A549 (cell line): ENCODE results near the gene AADACL4. TPM values are rescaled to one million over a fixed set of nuclear protein-coding genes. Genes with fewer than 3 reads are reported as not detected.

Experiments
- ATAC-seq, 2 experiments: fragments of 200-7000 bp in 1 of 2; fragments of >200 bp in 1 of 2; cut with Nextera tagmentation in 1 of 2; cut with Tn5 transposase in 1 of 2; 3 replicates each; pipeline versions ENCODE4 v1.8.0 to v1.9.1; 2018 to 2020; ENCODE audit warnings: mild to moderate bottlenecking in 1 of 2, moderate library complexity in 1 of 2
- CTCF ChIA-PET: fragments of 300-600 bp; sonication (Branson Sonifier 250); formaldehyde crosslinking; extraction: SDS; loops from one replicate; lab custom pipeline; 2021; ENCODE audit warnings: antibody characterized with exemption, inconsistent platforms; lab: Yijun Ruan, JAX
- POLR2A ChIA-PET: fragments of 350-600 bp; formaldehyde crosslinking; extraction: SDS; loops from one replicate; lab custom pipeline; 2021; ENCODE audit warnings: antibody characterized with exemption, inconsistent platforms; lab: Yijun Ruan, JAX
- DNase-seq, 2 experiments: peaks; one replicate each; pipeline versions ENCODE4 v3.0.0 to v3.0.0-alpha.2; 2011 to 2016; ENCODE audit warnings: low read depth in 1 of 2, low spot score in 1 of 2
- FAIRE-seq: peaks from 2 replicates; lab custom pipeline; 2011; peaks lifted over from hg19 to GRCh38; lab: Jason Lieb, UNC
- H3K27ac ChIP-seq, 2 experiments: fragments of >200 bp; sonication (Bioruptor Twin); formaldehyde crosslinking; 3 replicates each; pipeline ENCODE4 v1.5.1; 2016 to 2017
- H3K4me1 ChIP-seq: fragments of >200 bp; sonication (Bioruptor Twin); formaldehyde crosslinking; 3 replicates; pipeline ENCODE4 v1.6.1; 2016
- H3K4me2 ChIP-seq: fragments of >200 bp; sonication (Bioruptor Twin); formaldehyde crosslinking; 3 replicates; pipeline ENCODE4 v1.6.1; 2016
- H3K4me3 ChIP-seq: fragments of >200 bp; sonication (Bioruptor Twin); formaldehyde crosslinking; 3 replicates; pipeline ENCODE4 v1.5.1; 2016
- H3K9me3 ChIP-seq: fragments of >200 bp; sonication (Bioruptor Twin); formaldehyde crosslinking; 3 replicates; pipeline ENCODE4 v1.6.1; 2016
- BHLHE40 ChIP-seq: IDR thresholded peaks from 2 replicates; pipeline ENCODE4 v1.6.1; 2012; ENCODE audit warnings: low read depth, low read length, inconsistent platforms
- CBX2 ChIP-seq: fragments of 200-600 bp; sonication (generic); IDR thresholded peaks from 2 replicates; pipeline ENCODE4 v1.6.1; 2016; ENCODE audit warnings: low read depth, mild to moderate bottlenecking, borderline replicate concordance
- CEBPB ChIP-seq, 2 experiments: fragments of >200 bp in 1 of 2; sonication (Bioruptor Twin) in 1 of 2; formaldehyde crosslinking in 1 of 2; IDR thresholded peaks; 2 replicates each; pipeline ENCODE4 v1.6.1; 2012 to 2016
- CHD2 ChIP-seq: fragments of 150-350 bp; IDR thresholded peaks from 2 replicates; pipeline ENCODE4 v1.6.1; 2014; ENCODE audit warnings: low read length; ENCODE audit not compliant: partially characterized antibody
- EP300 ChIP-seq, 2 experiments: fragments of >200 bp; sonication (Bioruptor Twin); formaldehyde crosslinking; IDR thresholded peaks; 2 replicates in 1 of 2; 3 replicates in 1 of 2; pipeline ENCODE4 v1.6.1; 2016 to 2017
- ESRRA ChIP-seq: fragments of 150-350 bp; IDR thresholded peaks from 2 replicates; pipeline ENCODE4 v1.6.1; 2014; ENCODE audit warnings: mild to moderate bottlenecking, low read length, borderline replicate concordance
- FOSL2 ChIP-seq, 2 experiments: fragments of 450-650 bp in 1 of 2; fragments of >200 bp in 1 of 2; sonication (Bioruptor Twin) in 1 of 2; formaldehyde crosslinking; IDR thresholded peaks; 2 replicates each; pipeline versions ENCODE4 v1.5.0 to v1.6.1; 2016 to 2020; ENCODE audit warnings: mild to moderate bottlenecking in 1 of 2, moderate library complexity in 1 of 2
- GATA3 ChIP-seq: IDR thresholded peaks from 2 replicates; pipeline ENCODE4 v1.6.1; 2012; ENCODE audit warnings: borderline replicate concordance
- JUN ChIP-seq, 2 experiments: fragments of >200 bp; sonication (Bioruptor Twin); formaldehyde crosslinking; IDR thresholded peaks; 2 replicates in 1 of 2; 3 replicates in 1 of 2; pipeline ENCODE4 v1.6.1; 2016 to 2017
- KDM1A ChIP-seq: fragments of 200-600 bp; sonication (generic); IDR thresholded peaks from 2 replicates; pipeline ENCODE4 v1.6.1; 2016; ENCODE audit warnings: low read depth, mild to moderate bottlenecking
- MAFK ChIP-seq: fragments of 450-650 bp; IDR thresholded peaks from 2 replicates; pipeline ENCODE4 v1.6.1; 2014; ENCODE audit not compliant: partially characterized antibody
- MAZ ChIP-seq: fragments of 150-350 bp; IDR thresholded peaks from 2 replicates; pipeline ENCODE4 v1.6.1; 2014; ENCODE audit warnings: antibody characterized with exemption, low read depth, low read length, borderline replicate concordance
- MYC ChIP-seq: IDR thresholded peaks from 2 replicates; pipeline ENCODE4 v1.6.1; 2012; ENCODE audit warnings: mild to moderate bottlenecking, inconsistent platforms, low read length, improper control_type of control experiment, borderline replicate concordance
- NPAS2 ChIP-seq: fragments of 250-450 bp; sonication (Bioruptor Pico); IDR thresholded peaks from 2 replicates; pipeline ENCODE4 v1.8.0; 2022; ENCODE audit warnings: mild to moderate bottlenecking, moderate library complexity, borderline replicate concordance
- POLR2A ChIP-seq: IDR thresholded peaks from 2 replicates; pipeline ENCODE4 v1.6.1; 2012; ENCODE audit warnings: mild to moderate bottlenecking, low read length
- RAD21 ChIP-seq, 2 experiments: fragments of >200 bp in 1 of 2; sonication (Bioruptor Twin) in 1 of 2; formaldehyde crosslinking in 1 of 2; IDR thresholded peaks in 1 of 2; conservative IDR thresholded peaks in 1 of 2; 2 replicates in 1 of 2; 3 replicates in 1 of 2; pipeline ENCODE4 v1.6.1; 2012 to 2018; ENCODE audit warnings: inconsistent platforms in 1 of 2
- RFX5 ChIP-seq: fragments of 450-650 bp; IDR thresholded peaks from 2 replicates; pipeline ENCODE4 v1.7.1; 2014; ENCODE audit warnings: antibody characterized with exemption, mild to moderate bottlenecking, moderate library complexity
- SMC3 ChIP-seq: fragments of >200 bp; sonication (Bioruptor Twin); formaldehyde crosslinking; IDR thresholded peaks from 3 replicates; pipeline ENCODE4 v1.6.1; 2018; ENCODE audit warnings: inconsistent platforms
- TFCP2L1 ChIP-seq: fragments of 250-450 bp; sonication (Bioruptor Pico); IDR thresholded peaks from 2 replicates; pipeline ENCODE4 v1.5.0; 2021; ENCODE audit warnings: mild to moderate bottlenecking
- TP53 ChIP-seq: fragments of 250-450 bp; sonication (Bioruptor Pico); IDR thresholded peaks from 2 replicates; pipeline ENCODE4 v1.5.0; 2021; ENCODE audit warnings: mild to moderate bottlenecking, moderate library complexity
- ZFP36 ChIP-seq: fragments of 450-650 bp; IDR thresholded peaks from 2 replicates; pipeline ENCODE4 v1.6.1; 2014; ENCODE audit warnings: borderline replicate concordance; ENCODE audit not compliant: partially characterized antibody
- WGBS: methylation state at CpG from one replicate; pipeline ENCODE4 v1.1.6; 2017; ENCODE audit errors: missing lambda C conversion rate; 5-methylcytosine and 5-hydroxymethylcytosine counted together
- polyA plus RNA-seq, 4 experiments: library from polyadenylated mRNA; depleted of rRNA in 3 of 4; stranded (reverse); fragments of >200 nt; fragmentation: RNase III in 1 of 4; extraction: RNeasy Plus Mini Kit Qiagen cat#74134 plus additional on column Dnase treatment in 1 of 4; gene quantifications; 2 replicates in 3 of 4; 3 replicates in 1 of 4; pipeline ENCODE4 v1.2.3, GENCODE V29; 2011 to 2017
- TF ChIP-seq, protein P1 (sequence below): IDR thresholded peaks from 2 replicates; pipeline ENCODE4 v1.6.1; 2012
- TF ChIP-seq, protein P2 (sequence below): IDR thresholded peaks from 2 replicates; pipeline ENCODE4 v1.6.1; 2012
- TF ChIP-seq, protein P3 (sequence below): IDR thresholded peaks from 2 replicates; pipeline ENCODE4 v1.6.1; 2012; ENCODE audit warnings: low read depth, borderline replicate concordance
- TF ChIP-seq, protein P4 (sequence below): fragments of >200 bp; sonication (Bioruptor Twin); formaldehyde crosslinking; IDR thresholded peaks from 3 replicates; pipeline ENCODE4 v1.5.1; 2016
- TF ChIP-seq, protein P5 (sequence below): fragments of 250-450 bp; sonication (Bioruptor Pico); IDR thresholded peaks from 2 replicates; pipeline ENCODE4 v1.5.0; 2020; ENCODE audit warnings: low read depth, mild to moderate bottlenecking, moderate library complexity

AADACL4 gene
- polyA plus RNA-seq, 2 of the 4 experiments (the other 2 are of a cell fraction), result not detected

DNA sequence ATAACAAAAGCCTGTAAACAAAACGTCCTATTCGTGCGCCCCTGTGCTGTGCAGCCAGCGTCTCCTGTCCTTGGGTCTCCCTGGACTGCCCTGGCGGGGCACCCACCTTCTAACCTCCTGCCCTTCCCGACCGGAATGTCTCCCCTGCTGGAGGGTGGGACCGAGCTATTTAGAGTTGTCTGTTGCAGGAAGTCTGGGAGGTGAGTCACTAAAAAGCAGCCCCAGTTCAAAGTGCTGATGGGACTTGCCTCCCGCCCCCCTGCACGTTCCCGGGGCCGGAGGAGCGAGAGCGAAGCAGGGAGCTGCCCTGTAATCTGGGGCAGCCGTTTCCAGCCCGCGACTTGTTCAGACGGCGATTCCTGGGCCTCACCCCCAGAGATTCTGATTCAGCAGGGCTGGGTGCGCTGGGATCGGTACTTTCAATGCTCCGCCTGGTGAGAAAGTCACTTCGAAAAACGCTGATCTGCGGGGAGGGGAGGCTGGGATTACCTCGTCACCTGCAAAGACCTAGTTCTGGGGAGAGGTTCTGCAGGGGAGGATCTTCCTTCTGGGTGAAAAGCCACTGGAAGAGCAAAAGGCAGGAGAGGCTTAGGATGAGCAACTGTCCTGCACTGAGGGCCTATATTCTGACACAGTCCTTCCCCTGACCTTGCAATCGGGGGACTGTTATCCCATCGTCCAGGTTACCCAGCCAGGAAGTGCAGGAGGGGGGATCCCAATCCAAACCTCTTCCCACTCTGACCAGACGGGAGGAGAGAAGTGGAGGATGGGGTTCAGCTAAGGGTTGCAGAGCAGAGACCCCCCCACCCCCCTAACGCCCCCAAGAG is 24.7 kb upstream of the AADACL4 start:
- ChIA-PET POLR2A (interaction anchor here (0.6 to 7.2 kb wide), 19 partner anchors 7 to 318 kb away, joined by 3 to 209 read pairs (median 8); no protein-coding TSS in a partner anchor), CTCF (interaction anchor here (0.7 to 8.0 kb wide), 17 partner anchors 15 to 346 kb away, joined by 3 to 60 read pairs (median 4); no protein-coding TSS in a partner anchor)
- ATAC-seq (peak; percentile 77 to 79), DNase-seq (peak; percentile 92 to 95), FAIRE-seq (no peak)
- 1% methylated on average over 14 of the region's 30 CpGs for WGBS
- Histone ChIP-seq H3K4me1 (peaks cover 28% of the 10 kb centered on the region), H3K4me2 (peak overlapping the region; percentile 93), H3K4me3 (peak overlapping the region; percentile 93), H3K27ac (peak overlapping the region; percentile 99 to 100), H3K9me3 (no peaks in the 10 kb centered on the region)
- no peak; a peak in 2 of 5 replicates for TF ChIP-seq RAD21 (conservative IDR thresholded peaks at IDR 0.05 in 1 of 2, IDR thresholded peaks at IDR 0.05 in 1 of 2)
- TF ChIP-seq CEBPB (IDR thresholded peaks at IDR 0.05), result peak in 1 of 2 experiments; percentile 52; a peak in 1 of 4 replicates
- TF ChIP-seq, protein P1, sequence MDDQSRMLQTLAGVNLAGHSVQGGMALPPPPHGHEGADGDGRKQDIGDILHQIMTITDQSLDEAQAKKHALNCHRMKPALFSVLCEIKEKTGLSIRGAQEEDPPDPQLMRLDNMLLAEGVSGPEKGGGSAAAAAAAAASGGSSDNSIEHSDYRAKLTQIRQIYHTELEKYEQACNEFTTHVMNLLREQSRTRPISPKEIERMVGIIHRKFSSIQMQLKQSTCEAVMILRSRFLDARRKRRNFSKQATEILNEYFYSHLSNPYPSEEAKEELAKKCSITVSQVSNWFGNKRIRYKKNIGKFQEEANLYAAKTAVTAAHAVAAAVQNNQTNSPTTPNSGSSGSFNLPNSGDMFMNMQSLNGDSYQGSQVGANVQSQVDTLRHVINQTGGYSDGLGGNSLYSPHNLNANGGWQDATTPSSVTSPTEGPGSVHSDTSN, result peak; percentile 71; the same call in 1 of the 2 replicates
- TF ChIP-seq KDM1A, result no peak
- no peak for TF ChIP-seq TP53 (CRISPR knock-in tag)
- TF ChIP-seq MAZ, result no peak
- peak; percentile 57; the same call in 1 of the 2 replicates for TF ChIP-seq BHLHE40
- TF ChIP-seq, protein P2, sequence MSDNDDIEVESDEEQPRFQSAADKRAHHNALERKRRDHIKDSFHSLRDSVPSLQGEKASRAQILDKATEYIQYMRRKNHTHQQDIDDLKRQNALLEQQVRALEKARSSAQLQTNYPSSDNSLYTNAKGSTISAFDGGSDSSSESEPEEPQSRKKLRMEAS, result peak; percentile 93
- no peak for TF ChIP-seq RFX5
- TF ChIP-seq EP300 (IDR thresholded peaks at IDR 0.05), result peak; percentile 26 to 61; a peak in 2 of 5 replicates
- TF ChIP-seq NPAS2 (CRISPR knock-in tag), result no peak
- TF ChIP-seq POLR2A, result peak; percentile 70
- peak; percentile 72 for TF ChIP-seq FOSL2 (IDR thresholded peaks at IDR 0.05)
- TF ChIP-seq FOSL2 (CRISPR knock-in tag; IDR thresholded peaks at IDR 0.05), result peak; percentile 89
- peak; percentile 82; the same call in 1 of the 2 replicates for TF ChIP-seq GATA3
- no peak for TF ChIP-seq CBX2
- TF ChIP-seq MAFK, result peak; percentile 55
- TF ChIP-seq CHD2, result no peak
- no peak for TF ChIP-seq MYC
- TF ChIP-seq, protein P3, sequence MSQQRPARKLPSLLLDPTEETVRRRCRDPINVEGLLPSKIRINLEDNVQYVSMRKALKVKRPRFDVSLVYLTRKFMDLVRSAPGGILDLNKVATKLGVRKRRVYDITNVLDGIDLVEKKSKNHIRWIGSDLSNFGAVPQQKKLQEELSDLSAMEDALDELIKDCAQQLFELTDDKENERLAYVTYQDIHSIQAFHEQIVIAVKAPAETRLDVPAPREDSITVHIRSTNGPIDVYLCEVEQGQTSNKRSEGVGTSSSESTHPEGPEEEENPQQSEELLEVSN, result peak; percentile 89
- TF ChIP-seq ESRRA, result peak; percentile 93
- no peak for TF ChIP-seq TFCP2L1
- peak; percentile 66 to 87; a peak in 3 of 5 replicates for TF ChIP-seq JUN (IDR thresholded peaks at IDR 0.05)

DNA sequence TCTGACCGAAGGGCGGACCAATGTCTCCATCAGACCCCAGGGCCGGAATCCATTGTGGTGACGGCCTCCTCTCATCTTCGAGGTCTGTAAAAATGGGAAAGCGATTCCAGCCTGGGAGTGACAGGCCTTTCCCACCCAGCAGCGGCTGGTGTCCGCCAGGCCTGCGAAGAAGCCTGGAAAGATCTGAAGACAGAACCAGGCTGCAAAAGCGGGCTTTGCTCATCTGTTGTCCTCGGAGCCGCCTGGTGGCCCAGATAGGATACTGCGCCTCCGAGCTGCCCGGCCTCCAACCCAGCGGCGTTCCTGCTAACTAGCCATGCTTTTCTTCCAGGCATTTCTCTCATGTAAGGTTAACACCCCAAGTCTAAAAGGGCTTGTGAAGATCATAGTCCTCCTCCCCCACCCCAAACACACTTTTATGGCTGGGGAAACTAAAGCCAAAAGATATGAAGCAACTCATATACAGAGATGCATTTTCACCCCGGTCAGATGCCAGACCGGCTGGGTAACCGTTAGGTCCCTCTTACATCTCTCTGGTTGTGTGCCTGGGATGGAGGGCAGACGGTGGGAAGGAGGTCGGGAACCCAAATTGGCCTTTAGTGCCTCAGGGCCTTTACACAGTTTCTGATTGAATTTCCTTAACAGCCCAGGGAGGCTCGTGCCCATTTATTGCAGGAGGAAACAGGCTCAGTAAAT is 23.9 kb upstream of the AADACL4 start:
- H3K4me2 ChIP-seq, result peak overlapping the region; percentile 93
- TF ChIP-seq SMC3 (peak; percentile 89), JUN (IDR thresholded peaks at IDR 0.05) (peak in 1 of 2 experiments; percentile 27; a peak in 1 of 5 replicates), GATA3 (0 out of 2 replicates have a peak, but pooled peaks have one; percentile 13), ZFP36 (no peak), RFX5 (no peak), CBX2 (no peak), RAD21 (conservative IDR thresholded peaks at IDR 0.05 in 1 of 2, IDR thresholded peaks at IDR 0.05 in 1 of 2) (peak; percentile 91 to 94)
- TF ChIP-seq, protein P4, sequence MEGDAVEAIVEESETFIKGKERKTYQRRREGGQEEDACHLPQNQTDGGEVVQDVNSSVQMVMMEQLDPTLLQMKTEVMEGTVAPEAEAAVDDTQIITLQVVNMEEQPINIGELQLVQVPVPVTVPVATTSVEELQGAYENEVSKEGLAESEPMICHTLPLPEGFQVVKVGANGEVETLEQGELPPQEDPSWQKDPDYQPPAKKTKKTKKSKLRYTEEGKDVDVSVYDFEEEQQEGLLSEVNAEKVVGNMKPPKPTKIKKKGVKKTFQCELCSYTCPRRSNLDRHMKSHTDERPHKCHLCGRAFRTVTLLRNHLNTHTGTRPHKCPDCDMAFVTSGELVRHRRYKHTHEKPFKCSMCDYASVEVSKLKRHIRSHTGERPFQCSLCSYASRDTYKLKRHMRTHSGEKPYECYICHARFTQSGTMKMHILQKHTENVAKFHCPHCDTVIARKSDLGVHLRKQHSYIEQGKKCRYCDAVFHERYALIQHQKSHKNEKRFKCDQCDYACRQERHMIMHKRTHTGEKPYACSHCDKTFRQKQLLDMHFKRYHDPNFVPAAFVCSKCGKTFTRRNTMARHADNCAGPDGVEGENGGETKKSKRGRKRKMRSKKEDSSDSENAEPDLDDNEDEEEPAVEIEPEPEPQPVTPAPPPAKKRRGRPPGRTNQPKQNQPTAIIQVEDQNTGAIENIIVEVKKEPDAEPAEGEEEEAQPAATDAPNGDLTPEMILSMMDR, result peak; percentile 78
- TF ChIP-seq, protein P5, sequence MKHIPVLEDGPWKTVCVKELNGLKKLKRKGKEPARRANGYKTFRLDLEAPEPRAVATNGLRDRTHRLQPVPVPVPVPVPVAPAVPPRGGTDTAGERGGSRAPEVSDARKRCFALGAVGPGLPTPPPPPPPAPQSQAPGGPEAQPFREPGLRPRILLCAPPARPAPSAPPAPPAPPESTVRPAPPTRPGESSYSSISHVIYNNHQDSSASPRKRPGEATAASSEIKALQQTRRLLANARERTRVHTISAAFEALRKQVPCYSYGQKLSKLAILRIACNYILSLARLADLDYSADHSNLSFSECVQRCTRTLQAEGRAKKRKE (CRISPR knock-in tag), result no peak
- TF ChIP-seq, protein P3, result peak; percentile 45; the same call in 1 of the 2 replicates
- TF ChIP-seq, all 56 proteins: peak for 6
- ATAC-seq, result peak; percentile 62 to 63
- H3K27ac ChIP-seq, result peak overlapping the region; percentile 99 to 100
- peak overlapping the region; percentile 93 for H3K4me3 ChIP-seq
- peaks cover 22% of the 10 kb centered on the region for H3K4me1 ChIP-seq
- ChIA-PET POLR2A (interaction anchor here (0.8 to 7.2 kb wide), 8 partner anchors 8 to 239 kb away, joined by 4 to 209 read pairs (median 14); no protein-coding TSS in a partner anchor), CTCF (interaction anchor here (0.6 to 8.0 kb wide), 21 partner anchors 9 to 347 kb away, joined by 3 to 60 read pairs (median 3); no protein-coding TSS in a partner anchor)
- 7% methylated on average over 17 of the region's 23 CpGs for WGBS
- no peaks in the 10 kb centered on the region for H3K9me3 ChIP-seq
- FAIRE-seq, result no peak
- peak; percentile 70 to 86 for DNase-seq
